Vagina (tissue), 2 donors: ENCODE data around the gene HDAC10. TPM values are rescaled to one million over a fixed set of nuclear protein-coding genes. Genes with fewer than 3 reads are reported as not detected.

Experiments used
- DNase-seq, 2 donors: peaks; one replicate each; pipeline ENCODE4 v3.0.0-alpha.2; 2017; ENCODE audit errors: extremely low spot score in 2 of 2
- H3K27ac ChIP-seq: fragments of 200-600 bp; sonication (generic); one replicate; pipeline ENCODE4 v1.5.1; 2019
- H3K27me3 ChIP-seq: fragments of 200-600 bp; sonication (generic); one replicate; pipeline ENCODE4 v1.5.1; 2019
- H3K36me3 ChIP-seq, 2 donors: fragments of 200-600 bp; sonication (generic); one replicate each; pipeline ENCODE4 v1.5.1; 2017 to 2019
- H3K4me1 ChIP-seq: fragments of 200-600 bp; sonication (generic); one replicate; pipeline ENCODE4 v1.5.1; 2019
- H3K4me3 ChIP-seq, 2 donors: fragments of 200-600 bp; sonication (generic); 1 replicate in 1 of 2; 2 replicates in 1 of 2; pipeline ENCODE4 v1.5.1; 2016 to 2019
- H3K9me3 ChIP-seq: fragments of 200-600 bp; sonication (generic); one replicate; pipeline ENCODE4 v1.5.1; 2019
- CTCF ChIP-seq, 3 experiments: fragments of 450-650 bp in 2 of 3; fragments of 200-600 bp in 1 of 3; sonication (generic) in 1 of 3; IDR thresholded peaks; one replicate each; pipeline ENCODE4 v1.5.1; 2017 to 2019; ENCODE audit warnings: antibody characterized with exemption in 3 of 3, mild to moderate bottlenecking in 2 of 3, moderate library complexity in 2 of 3
- POLR2A ChIP-seq, 2 donors: fragments of 450-650 bp; IDR thresholded peaks; one replicate each; pipeline ENCODE4 v1.6.1; 2017; ENCODE audit warnings: antibody characterized with exemption in 2 of 2, mild to moderate bottlenecking in 2 of 2, moderate library complexity in 2 of 2
- POLR2AphosphoS5 ChIP-seq, 2 donors: sonication (generic); formaldehyde crosslinking; IDR thresholded peaks; one replicate each; pipeline ENCODE4 v1.9.0; 2017; ENCODE audit warnings: antibody characterized with exemption in 2 of 2, mild to moderate bottlenecking in 2 of 2, low read depth in 1 of 2; ENCODE audit not compliant: insufficient read depth in 1 of 2
- intact Hi-C: fragments of 100-400 bp; cut with DNase I; formaldehyde crosslinking; loops from one replicate; pipeline ENCODE4 v1.15.1; 2023
- total RNA-seq: library from RNA; depleted of rRNA; stranded (reverse); fragments of >200 nt; gene quantifications from one replicate; pipeline ENCODE4 v1.2.3, GENCODE V29; 2016

The HDAC10 gene
- total RNA-seq, 1 donor from 2014 or later = 29.2 TPM

- Histone ChIP-seq H3K36me3 (peaks cover 0 to 70% of the 10 kb centered on the region in 2 donors), H3K4me3 (no peak overlapping the region), H3K9me3 (no peaks in the 10 kb centered on the region), H3K4me1 (no peaks in the 10 kb centered on the region), H3K27ac (no peak overlapping the region), H3K27me3 (no peaks in the 10 kb centered on the region)
- TF ChIP-seq POLR2AphosphoS5 (IDR thresholded peaks at IDR 0.05; ENCODE audit: insufficient read depth in 1 of 2, low read depth in 1 of 2) (no peak), CTCF (IDR thresholded peaks at IDR 0.05) (no peak), POLR2A (IDR thresholded peaks at IDR 0.05) (no peak)
- no peak for DNase-seq
- intact Hi-C loops = no loop called here
Observed at GRCh38 chr22:50226063-50226874, 24.8 kb downstream of the HDAC10 start.

- H3K36me3 ChIP-seq = peaks cover 0 to 79% of the 10 kb centered on the region in 2 donors
- H3K4me3 ChIP-seq = no peak overlapping the region
- H3K27ac ChIP-seq = no peak overlapping the region
- H3K9me3 ChIP-seq = no peaks in the 10 kb centered on the region
- TF ChIP-seq POLR2AphosphoS5 (IDR thresholded peaks at IDR 0.05; ENCODE audit: insufficient read depth in 1 of 2, low read depth in 1 of 2) (no peak), CTCF (IDR thresholded peaks at IDR 0.05) (no peak), POLR2A (IDR thresholded peaks at IDR 0.05) (no peak)
- intact Hi-C loops = no loop called here
- no peak for DNase-seq
- no peaks in the 10 kb centered on the region for H3K4me1 ChIP-seq
- no peaks in the 10 kb centered on the region for H3K27me3 ChIP-seq
Observed at GRCh38 chr22:50225200-50225969, 25.7 kb downstream of the HDAC10 start.

- Histone ChIP-seq H3K9me3 (no peaks in the 10 kb centered on the region), H3K4me1 (no peaks in the 10 kb centered on the region), H3K4me3 (no peak overlapping the region), H3K36me3 (peaks cover 0 to 80% of the 10 kb centered on the region in 2 donors), H3K27me3 (no peaks in the 10 kb centered on the region), H3K27ac (no peak overlapping the region)
- TF ChIP-seq CTCF (IDR thresholded peaks at IDR 0.05) (no peak), POLR2A (IDR thresholded peaks at IDR 0.05) (no peak), POLR2AphosphoS5 (IDR thresholded peaks at IDR 0.05; ENCODE audit: insufficient read depth in 1 of 2, low read depth in 1 of 2) (no peak)
- intact Hi-C loops = no loop called here
- DNase-seq = no peak
Observed at GRCh38 chr22:50224071-50224470, 27.0 kb downstream of the HDAC10 start.

- intact Hi-C loops = no loop called here
- H3K27ac ChIP-seq = no peak overlapping the region
- H3K36me3 ChIP-seq = peaks cover 0 to 84% of the 10 kb centered on the region in 2 donors
- TF ChIP-seq CTCF (IDR thresholded peaks at IDR 0.05) (no peak), POLR2AphosphoS5 (IDR thresholded peaks at IDR 0.05; ENCODE audit: insufficient read depth in 1 of 2, low read depth in 1 of 2) (no peak), POLR2A (IDR thresholded peaks at IDR 0.05) (no peak)
- no peaks in the 10 kb centered on the region for H3K9me3 ChIP-seq
- no peak overlapping the region for H3K4me3 ChIP-seq
- no peaks in the 10 kb centered on the region for H3K27me3 ChIP-seq
- no peak for DNase-seq
- H3K4me1 ChIP-seq = no peaks in the 10 kb centered on the region
Observed at GRCh38 chr22:50222508-50222907, 28.6 kb downstream of the HDAC10 start.
